Mesendoderm (in vitro differentiated cells): ENCODE results near the gene SLC49A3.

Experiments used
- DNase-seq: peaks from one replicate; pipeline ENCODE4 v3.0.0; 2013
- H2AK5ac ChIP-seq: 2 replicates; pipeline ENCODE4 v1.6.1; 2013; ENCODE audit warnings: low read length, inconsistent platforms
- H2BK120ac ChIP-seq: 2 replicates; pipeline ENCODE4 v1.6.1; 2013; ENCODE audit warnings: low read depth, mild to moderate bottlenecking, low read length, moderate library complexity, mixed read lengths
- H2BK15ac ChIP-seq: replicated peaks from 2 replicates; pipeline ENCODE4 v1.6.1; 2013; ENCODE audit warnings: low read depth, mild to moderate bottlenecking, moderate library complexity
- H2BK5ac ChIP-seq: 2 replicates; pipeline ENCODE4 v1.6.1; 2013; ENCODE audit warnings: low read length, inconsistent platforms
- H3K18ac ChIP-seq: 2 replicates; pipeline ENCODE4 v1.6.1; 2013; ENCODE audit warnings: mild to moderate bottlenecking, low read length, mixed read lengths
- H3K23ac ChIP-seq: one replicate; pipeline ENCODE4 v1.6.1; 2013; ENCODE audit warnings: low read length
- H3K27ac ChIP-seq: 2 replicates; pipeline ENCODE4 v1.5.1; 2013; ENCODE audit warnings: low read depth, mild to moderate bottlenecking, inconsistent platforms, low read length, moderate library complexity
- H3K27me3 ChIP-seq: 2 replicates; pipeline ENCODE4 v1.6.1; 2013; ENCODE audit warnings: low read length, control low read depth, mild to moderate bottlenecking, inconsistent platforms; ENCODE audit not compliant: insufficient read depth, poor library complexity
- H3K36me3 ChIP-seq: 2 replicates; pipeline ENCODE4 v1.6.1; 2013; ENCODE audit warnings: low read length, inconsistent platforms; ENCODE audit not compliant: control insufficient read depth, insufficient read depth
- H3K4ac ChIP-seq: one replicate; pipeline ENCODE4 v1.6.1; 2013; ENCODE audit warnings: low read depth, mild to moderate bottlenecking, low read length, moderate library complexity
- H3K4me1 ChIP-seq: 2 replicates; pipeline ENCODE4 v1.6.1; 2013; ENCODE audit warnings: low read depth, low read length, inconsistent platforms; ENCODE audit not compliant: control insufficient read depth
- H3K4me2 ChIP-seq: 2 replicates; pipeline ENCODE4 v1.6.1; 2013; ENCODE audit warnings: low read length
- H3K4me3 ChIP-seq: 2 replicates; pipeline ENCODE4 v1.5.1; 2013; ENCODE audit warnings: mild to moderate bottlenecking, low read length
- H3K56ac ChIP-seq: one replicate; pipeline ENCODE4 v1.6.1; 2013; ENCODE audit warnings: low read length
- H3K79me1 ChIP-seq: 2 replicates; pipeline ENCODE4 v1.6.1; 2013; ENCODE audit warnings: low read length, inconsistent platforms
- H3K79me2 ChIP-seq: 2 replicates; pipeline ENCODE4 v1.6.1; 2013; ENCODE audit warnings: mild to moderate bottlenecking, low read length; ENCODE audit not compliant: control insufficient read depth, insufficient read depth
- H3K9ac ChIP-seq: 2 replicates; pipeline ENCODE4 v1.6.1; 2013; ENCODE audit warnings: low read length, inconsistent platforms
- H4K5ac ChIP-seq: one replicate; pipeline ENCODE4 v1.6.1; 2013; ENCODE audit warnings: low read length
- H4K8ac ChIP-seq: one replicate; pipeline ENCODE4 v1.6.1; 2013; ENCODE audit warnings: low read depth, mild to moderate bottlenecking, control low read depth, low read length, moderate library complexity
- WGBS: extraction: QIAGEN DNeasy Blood & Tissue Kit; methylation state at CpG from one replicate; pipeline ENCODE4 v1.1.7; 2013; ENCODE audit warnings: low lambda C conversion rate, missing lambda C conversion rate; ENCODE audit not compliant: insufficient coverage; ENCODE audit errors: extremely low coverage; 5-methylcytosine and 5-hydroxymethylcytosine counted together

Gene SLC49A3

GRCh38 chr4:653080-653821, 35.7 kb downstream of the SLC49A3 start:
- no peak overlapping the region for H2BK5ac ChIP-seq
- H3K9ac ChIP-seq, result no peak overlapping the region
- no peaks in the 10 kb centered on the region for H3K79me2 ChIP-seq
- no peak overlapping the region for H3K23ac ChIP-seq
- H3K4me2 ChIP-seq, result no peak overlapping the region
- no peaks in the 10 kb centered on the region for H3K27me3 ChIP-seq
- no peak overlapping the region for H2BK15ac ChIP-seq
- WGBS, result no CpG with 5 or more reads among the region's 35 CpGs
- no peaks in the 10 kb centered on the region for H3K36me3 ChIP-seq
- H3K27ac ChIP-seq, result no peak overlapping the region
- no peak overlapping the region for H3K4ac ChIP-seq
- H4K5ac ChIP-seq, result no peak overlapping the region
- H3K79me1 ChIP-seq, result no peaks in the 10 kb centered on the region
- H3K18ac ChIP-seq, result no peak overlapping the region
- H2BK120ac ChIP-seq, result no peak overlapping the region
- H3K4me3 ChIP-seq, result no peak overlapping the region
- H4K8ac ChIP-seq, result no peak overlapping the region
- no peak overlapping the region for H3K56ac ChIP-seq
- H2AK5ac ChIP-seq, result no peak overlapping the region
- DNase-seq, result no peak
- H3K4me1 ChIP-seq, result no peaks in the 10 kb centered on the region

- WGBS, result no CpG with 5 or more reads among the region's 24 CpGs
- H3K4me3 ChIP-seq, result no peak overlapping the region
Observed at GRCh38 chr4:651884-652642, 36.9 kb downstream of the SLC49A3 start.

GRCh38 chr4:650951-651883, 37.7 kb downstream of the SLC49A3 start:
- Histone ChIP-seq H3K27ac (no peak overlapping the region), H3K4ac (no peak overlapping the region), H2BK15ac (no peak overlapping the region), H3K4me1 (no peaks in the 10 kb centered on the region), H3K18ac (no peak overlapping the region), H4K8ac (no peak overlapping the region), H3K79me1 (no peaks in the 10 kb centered on the region), H3K56ac (no peak overlapping the region), H3K4me3 (no peak overlapping the region), H3K79me2 (no peaks in the 10 kb centered on the region), H3K23ac (no peak overlapping the region), H2BK5ac (no peak overlapping the region), H4K5ac (no peak overlapping the region), H2BK120ac (no peak overlapping the region), H3K9ac (no peak overlapping the region), H3K27me3 (no peaks in the 10 kb centered on the region), H3K4me2 (no peak overlapping the region), H3K36me3 (no peaks in the 10 kb centered on the region), H2AK5ac (no peak overlapping the region)
- WGBS, result no CpG with 5 or more reads among the region's 49 CpGs
- no peak for DNase-seq

More at GRCh38 chr4:651884-652642, 36.9 kb downstream of the SLC49A3 start:
- Histone ChIP-seq H2BK120ac (no peak overlapping the region), H3K4me1 (no peaks in the 10 kb centered on the region), H4K5ac (no peak overlapping the region), H4K8ac (no peak overlapping the region), H3K18ac (no peak overlapping the region), H3K36me3 (no peaks in the 10 kb centered on the region), H3K27ac (no peak overlapping the region), H3K27me3 (no peaks in the 10 kb centered on the region), H2AK5ac (no peak overlapping the region), H3K56ac (no peak overlapping the region), H3K79me1 (no peaks in the 10 kb centered on the region), H2BK5ac (no peak overlapping the region), H3K9ac (no peak overlapping the region), H3K79me2 (no peaks in the 10 kb centered on the region), H3K4ac (no peak overlapping the region), H3K23ac (no peak overlapping the region), H3K4me2 (no peak overlapping the region), H2BK15ac (no peak overlapping the region)
- DNase-seq, result no peak

DNA sequence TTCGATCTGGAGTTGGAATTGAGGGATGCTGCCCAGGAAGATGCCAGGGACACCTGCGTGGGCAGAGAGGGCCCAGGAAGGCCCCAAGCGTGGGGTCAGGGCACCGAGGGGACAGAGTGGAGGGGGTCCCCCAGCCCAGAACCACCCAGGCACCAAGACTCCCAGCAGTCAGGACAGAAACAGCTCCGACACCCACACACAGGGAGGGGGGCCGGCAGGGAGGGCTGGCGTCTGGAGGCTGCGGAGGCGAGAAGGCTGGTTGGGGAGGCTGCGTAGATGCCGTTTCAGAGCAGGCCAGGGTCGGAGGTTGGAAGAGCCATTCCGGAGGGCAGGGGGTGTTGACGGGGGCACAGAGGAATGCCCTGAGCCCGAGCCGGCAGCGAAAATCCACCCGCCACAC, 38.5 kb downstream of the SLC49A3 start:
- H4K5ac ChIP-seq, result no peak overlapping the region
- no peak overlapping the region for H2BK5ac ChIP-seq
- H4K8ac ChIP-seq, result no peak overlapping the region
- no peaks in the 10 kb centered on the region for H3K79me2 ChIP-seq
- H3K27ac ChIP-seq, result no peak overlapping the region
- H2AK5ac ChIP-seq, result no peak overlapping the region
- H2BK120ac ChIP-seq, result no peak overlapping the region
- H3K23ac ChIP-seq, result no peak overlapping the region
- H3K56ac ChIP-seq, result no peak overlapping the region
- H2BK15ac ChIP-seq, result no peak overlapping the region
- H3K4me3 ChIP-seq, result no peak overlapping the region
- no peak overlapping the region for H3K9ac ChIP-seq
- H3K4me2 ChIP-seq, result no peak overlapping the region
- H3K4ac ChIP-seq, result no peak overlapping the region
- no peaks in the 10 kb centered on the region for H3K4me1 ChIP-seq
- no peak for DNase-seq
- H3K79me1 ChIP-seq, result no peaks in the 10 kb centered on the region
- no peaks in the 10 kb centered on the region for H3K27me3 ChIP-seq
- no peak overlapping the region for H3K18ac ChIP-seq
- H3K36me3 ChIP-seq, result no peaks in the 10 kb centered on the region
- no CpG with 5 or more reads among the region's 18 CpGs for WGBS

- Histone ChIP-seq H3K56ac (no peak overlapping the region), H4K8ac (no peak overlapping the region), H2BK15ac (no peak overlapping the region), H3K18ac (no peak overlapping the region), H2BK5ac (no peak overlapping the region), H3K27me3 (no peaks in the 10 kb centered on the region), H2BK120ac (no peak overlapping the region), H3K27ac (no peak overlapping the region), H3K36me3 (no peaks in the 10 kb centered on the region), H2AK5ac (no peak overlapping the region), H4K5ac (no peak overlapping the region), H3K4me3 (no peak overlapping the region), H3K9ac (no peak overlapping the region), H3K4me2 (no peak overlapping the region), H3K4ac (no peak overlapping the region), H3K4me1 (no peaks in the 10 kb centered on the region), H3K79me1 (no peaks in the 10 kb centered on the region), H3K23ac (no peak overlapping the region), H3K79me2 (no peaks in the 10 kb centered on the region)
- WGBS, result no CpG with 5 or more reads among the region's 13 CpGs
- no peak for DNase-seq
Observed at GRCh38 chr4:649751-650310, 39.1 kb downstream of the SLC49A3 start.
